GM21528 (cell line): ENCODE results near the gene GLUL.
"Not testable (repeated sequence)": the region's sequence is repeated elsewhere in the genome, so short reads cannot be mapped to it uniquely, and the experiment has no call there.

ENCODE experiments used
- ATAC-seq: cut with Tn5 transposase; IDR thresholded peaks from one replicate; pipeline ENCODE4 v1.9.1; 2021; ENCODE audit warnings: mild to moderate bottlenecking, moderate library complexity; ENCODE audit not compliant: unreplicated experiment, low FRiP score

The GLUL gene

GRCh38 chr1:182395906-182396305 is 4.3 kb upstream of the GLUL start:
- ATAC-seq = no peak

GRCh38 chr1:182394055-182394775 is 2.6 kb upstream of the GLUL start:
- no peak for ATAC-seq

GRCh38 chr1:182392050-182393028 is 749 bp upstream of the GLUL start:
- ATAC-seq = peak; percentile 21

GRCh38 chr1:182391028-182391361 is 595 bp downstream of the GLUL start:
- no peak for ATAC-seq

- ATAC-seq = no peak
Measured at GRCh38 chr1:182389619-182390047, 2.0 kb downstream of the GLUL start.

- no peak for ATAC-seq
Measured at GRCh38 chr1:182388392-182389134, 3.0 kb downstream of the GLUL start.

- ATAC-seq = no peak
Measured at GRCh38 chr1:182387566-182387965, 4.0 kb downstream of the GLUL start.

- no peak for ATAC-seq
Measured at GRCh38 chr1:182386980-182387379, 4.6 kb downstream of the GLUL start.

GRCh38 chr1:182385885-182386853 is 5.4 kb downstream of the GLUL start:
- ATAC-seq = no peak

- ATAC-seq = no peak
Measured at GRCh38 chr1:182384387-182384960, 7.1 kb downstream of the GLUL start.

- ATAC-seq = no peak
Measured at GRCh38 chr1:182383934-182384333, 7.7 kb downstream of the GLUL start.

GRCh38 chr1:182383037-182383661 is 8.4 kb downstream of the GLUL start:
- no peak for ATAC-seq

- no peak for ATAC-seq
Measured at GRCh38 chr1:182381962-182382819, 9.4 kb downstream of the GLUL start.

GRCh38 chr1:182380199-182380598 is 11.4 kb downstream of the GLUL start:
- ATAC-seq = no peak

- not testable (repeated sequence) for ATAC-seq
Measured at GRCh38 chr1:182379781-182380180, 11.8 kb downstream of the GLUL start.

- ATAC-seq = no peak
Measured at GRCh38 chr1:182376936-182377574, 14.5 kb downstream of the GLUL start.

GRCh38 chr1:182374101-182374834 is 17.3 kb downstream of the GLUL start:
- ATAC-seq = no peak
